ENCODE results near the gene SP6. TPM values are rescaled to one million over a fixed set of nuclear protein-coding genes. Genes with fewer than 3 reads are reported as not detected.

SP6 gene
- total and polyA plus RNA-seq, 2 experiments from 2014 or later: 1.3 to 1.7 TPM

- no peak for DNase-seq (ENCODE audit: low spot score)
- H4K20me1 ChIP-seq (ENCODE audit: insufficient read depth, poor library complexity, severe bottlenecking): no peaks in the 10 kb centered on the region
- no peak overlapping the region for H3K4me2 ChIP-seq
- WGBS (ENCODE audit: low lambda C conversion rate, missing lambda C conversion rate): 70% methylated on average over 7 of the region's 7 CpGs
- no peak overlapping the region for H2AFZ ChIP-seq
- peaks cover 43% of the 10 kb centered on the region for H3K4me1 ChIP-seq (ENCODE audit: insufficient read depth)
- no peaks in the 10 kb centered on the region for H3K9me3 ChIP-seq (ENCODE audit: low read depth)
- H3K27ac ChIP-seq: no peak overlapping the region
- no peaks in the 10 kb centered on the region for H3K79me2 ChIP-seq
- no peaks in the 10 kb centered on the region for H3K36me3 ChIP-seq (replicated peaks; ENCODE audit: insufficient read depth, low read depth)
- TF ChIP-seq CTCF (IDR thresholded peaks at IDR 0.05; ENCODE audit: poor library complexity) (no peak), EZH2 (IDR thresholded peaks at IDR 0.05; ENCODE audit: borderline replicate concordance) (no peak), EZH2phosphoT487 (IDR thresholded peaks at IDR 0.05; ENCODE audit: low read depth, severe bottlenecking, unreplicated experiment) (no peak)
- H3K27me3 ChIP-seq: no peaks in the 10 kb centered on the region
- no peak overlapping the region for H3K4me3 ChIP-seq
- no peaks in the 10 kb centered on the region for H3K9me2 ChIP-seq (replicated peaks; ENCODE audit: insufficient read depth)
Measured at GRCh38 chr17:47882247-47882646, 31.3 kb upstream of the SP6 start.

GRCh38 chr17:47879776-47880454, 29.0 kb upstream of the SP6 start:
- DNase-seq (ENCODE audit: low spot score): no peak
- Histone ChIP-seq H3K9me3 (ENCODE audit: low read depth) (no peaks in the 10 kb centered on the region), H3K4me2 (no peak overlapping the region), H2AFZ (no peak overlapping the region), H3K27me3 (no peaks in the 10 kb centered on the region), H4K20me1 (ENCODE audit: insufficient read depth, poor library complexity, severe bottlenecking) (no peaks in the 10 kb centered on the region), H3K4me1 (ENCODE audit: insufficient read depth) (peaks cover 36% of the 10 kb centered on the region), H3K36me3 (replicated peaks; ENCODE audit: insufficient read depth, low read depth) (no peaks in the 10 kb centered on the region), H3K4me3 (no peak overlapping the region), H3K79me2 (no peaks in the 10 kb centered on the region), H3K9me2 (replicated peaks; ENCODE audit: insufficient read depth) (no peaks in the 10 kb centered on the region), H3K27ac (no peak overlapping the region)
- TF ChIP-seq EZH2phosphoT487 (IDR thresholded peaks at IDR 0.05; ENCODE audit: low read depth, severe bottlenecking, unreplicated experiment) (no peak), CTCF (IDR thresholded peaks at IDR 0.05; ENCODE audit: poor library complexity) (no peak), EZH2 (IDR thresholded peaks at IDR 0.05; ENCODE audit: borderline replicate concordance) (no peak)
- WGBS (ENCODE audit: low lambda C conversion rate, missing lambda C conversion rate): 94% methylated on average over 8 of the region's 8 CpGs

- Histone ChIP-seq H3K27me3 (no peaks in the 10 kb centered on the region), H2AFZ (no peak overlapping the region)
- WGBS (ENCODE audit: low lambda C conversion rate, missing lambda C conversion rate): 62% methylated on average over 2 of the region's 2 CpGs
Measured at GRCh38 chr17:47879028-47879585, 28.1 kb upstream of the SP6 start.

More at GRCh38 chr17:47879028-47879585, 28.1 kb upstream of the SP6 start:
- Histone ChIP-seq H3K4me2 (no peak overlapping the region), H3K27ac (no peak overlapping the region), H3K36me3 (replicated peaks; ENCODE audit: insufficient read depth, low read depth) (no peaks in the 10 kb centered on the region), H3K4me1 (ENCODE audit: insufficient read depth) (peaks cover 30% of the 10 kb centered on the region), H3K9me2 (replicated peaks; ENCODE audit: insufficient read depth) (no peaks in the 10 kb centered on the region), H3K4me3 (no peak overlapping the region), H4K20me1 (ENCODE audit: insufficient read depth, poor library complexity, severe bottlenecking) (no peaks in the 10 kb centered on the region), H3K79me2 (no peaks in the 10 kb centered on the region), H3K9me3 (ENCODE audit: low read depth) (no peaks in the 10 kb centered on the region)
- DNase-seq (ENCODE audit: low spot score): no peak
- TF ChIP-seq EZH2phosphoT487 (IDR thresholded peaks at IDR 0.05; ENCODE audit: low read depth, severe bottlenecking, unreplicated experiment) (no peak), EZH2 (IDR thresholded peaks at IDR 0.05; ENCODE audit: borderline replicate concordance) (no peak), CTCF (IDR thresholded peaks at IDR 0.05; ENCODE audit: poor library complexity) (no peak)

All from hepatocyte (in vitro differentiated cells).